Central memory CD8-positive, alpha-beta T cell (primary cell): ENCODE measurements around the gene HDAC4.

Source experiments
- ATAC-seq: fragments of 150-1000 bp; cut with Tn5 transposase; replicated peaks from 2 replicates; pipeline ENCODE4 v1.10.0; 2022; ENCODE audit warnings: mild to moderate bottlenecking, moderate FRiP score, moderate number of reproducible peaks; ENCODE audit not compliant: poor library complexity, severe bottlenecking; ENCODE audit errors: extremely low read depth
- DNase-seq, 2 donors: peaks; one replicate each; pipeline ENCODE4 v3.0.0; 2021; ENCODE audit warnings: low spot score in 2 of 2
- H3K27ac Mint-ChIP-seq: one replicate; pipeline ENCODE4 v1.8.0; 2022; ENCODE audit warnings: low read depth, mild to moderate bottlenecking, moderate library complexity, mixed read lengths
- H3K27me3 Mint-ChIP-seq: one replicate; pipeline ENCODE4 v1.8.0; 2022; ENCODE audit warnings: mixed read lengths
- H3K36me3 Mint-ChIP-seq: one replicate; pipeline ENCODE4 v1.8.0; 2022; ENCODE audit warnings: mild to moderate bottlenecking, moderate library complexity, mixed read lengths; ENCODE audit not compliant: insufficient read depth
- H3K4me1 Mint-ChIP-seq: one replicate; pipeline ENCODE4 v1.8.0; 2022; ENCODE audit warnings: mixed read lengths
- H3K4me3 Mint-ChIP-seq: one replicate; pipeline ENCODE4 v1.8.0; 2022; ENCODE audit warnings: mild to moderate bottlenecking, moderate library complexity, mixed read lengths
- H3K9me3 Mint-ChIP-seq: one replicate; pipeline ENCODE4 v1.8.0; 2022; ENCODE audit warnings: mixed read lengths

The HDAC4 gene

DNA sequence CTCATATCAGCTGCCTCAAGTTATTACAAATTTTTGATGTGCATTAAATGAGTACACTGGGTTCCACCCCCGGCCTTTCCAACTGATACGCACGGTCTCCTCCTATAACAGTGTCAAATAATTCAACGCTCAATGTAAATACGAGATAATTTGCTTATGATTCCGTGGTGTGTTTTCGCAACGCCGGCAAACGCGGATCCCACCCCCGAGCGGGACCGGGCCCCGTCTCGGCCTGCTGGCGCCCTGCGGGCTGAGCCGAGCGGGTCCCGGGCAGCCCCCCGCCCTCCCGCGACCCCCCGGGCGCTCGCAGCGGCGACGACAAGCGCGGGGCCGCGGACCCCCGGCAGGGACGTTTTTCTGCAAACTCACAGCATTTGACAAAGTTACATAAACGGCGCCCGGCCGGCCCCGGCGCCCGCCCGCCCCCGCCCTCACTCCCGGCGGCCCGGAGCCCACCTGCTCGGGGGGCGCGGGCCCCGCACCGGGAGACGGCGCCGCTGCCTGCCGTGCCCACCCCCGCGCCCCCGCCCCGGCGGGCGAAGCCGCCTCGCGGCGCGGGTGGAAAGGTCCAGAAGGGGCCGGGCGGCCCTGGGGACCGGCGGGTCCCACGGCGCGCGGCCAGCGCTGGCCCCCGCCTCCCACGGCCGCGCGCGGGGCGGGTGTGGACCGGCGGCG is 762 bp downstream of the HDAC4 start:
- no peaks in the 10 kb centered on the region for H3K9me3 Mint-ChIP-seq
- H3K4me1 Mint-ChIP-seq = peaks cover 35% of the 10 kb centered on the region
- H3K4me3 Mint-ChIP-seq = peak overlapping the region; percentile 87
- H3K36me3 Mint-ChIP-seq = peaks cover 18% of the 10 kb centered on the region
- DNase-seq (no peak), ATAC-seq (no peak)
- peak overlapping the region; percentile 88 for H3K27ac Mint-ChIP-seq
- H3K27me3 Mint-ChIP-seq = no peaks in the 10 kb centered on the region

GRCh38 chr2:239399433-239399920 is 1.3 kb downstream of the HDAC4 start:
- no peaks in the 10 kb centered on the region for H3K27me3 Mint-ChIP-seq
- peak overlapping the region; percentile 88 for H3K27ac Mint-ChIP-seq

DNA sequence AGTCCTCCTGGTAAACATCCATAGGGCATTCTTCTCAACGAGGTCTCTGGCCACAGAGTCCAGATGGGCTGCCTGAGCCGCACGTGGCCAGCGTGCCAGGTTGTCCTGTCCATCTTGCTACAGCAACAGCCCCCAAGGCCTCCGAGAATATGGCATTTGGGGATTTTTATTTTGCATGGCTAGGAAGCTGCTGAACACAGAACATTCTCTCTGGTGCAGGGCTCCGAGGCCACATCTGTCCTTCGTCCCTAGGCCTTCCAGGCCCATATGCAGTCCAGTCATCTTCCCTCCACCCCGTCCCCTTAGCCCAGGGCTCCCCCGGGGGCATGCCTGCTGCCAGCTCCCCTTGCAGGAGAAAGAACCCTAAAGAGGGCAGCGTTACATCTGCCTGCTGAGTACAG is 2.3 kb downstream of the HDAC4 start:
- ATAC-seq = no peak
- Mint-ChIP-seq H3K4me1 (peaks cover 42% of the 10 kb centered on the region), H3K27me3 (no peaks in the 10 kb centered on the region), H3K9me3 (no peaks in the 10 kb centered on the region), H3K4me3 (peak overlapping the region; percentile 87), H3K27ac (no peak overlapping the region), H3K36me3 (peaks cover 21% of the 10 kb centered on the region)
- DNase-seq = no peak

More at GRCh38 chr2:239399433-239399920, 1.3 kb downstream of the HDAC4 start:
- Mint-ChIP-seq H3K36me3 (peaks cover 18% of the 10 kb centered on the region), H3K9me3 (no peaks in the 10 kb centered on the region), H3K4me3 (peak overlapping the region; percentile 87), H3K4me1 (peaks cover 35% of the 10 kb centered on the region)
- DNase-seq (no peak), ATAC-seq (no peak)

GRCh38 chr2:239397931-239398471 is 2.8 kb downstream of the HDAC4 start:
- Mint-ChIP-seq H3K27ac (peak overlapping the region; percentile 44), H3K27me3 (no peaks in the 10 kb centered on the region), H3K4me3 (no peak overlapping the region), H3K36me3 (peaks cover 22% of the 10 kb centered on the region), H3K9me3 (no peaks in the 10 kb centered on the region), H3K4me1 (peaks cover 45% of the 10 kb centered on the region)
- DNase-seq (no peak), ATAC-seq (no peak)

DNA sequence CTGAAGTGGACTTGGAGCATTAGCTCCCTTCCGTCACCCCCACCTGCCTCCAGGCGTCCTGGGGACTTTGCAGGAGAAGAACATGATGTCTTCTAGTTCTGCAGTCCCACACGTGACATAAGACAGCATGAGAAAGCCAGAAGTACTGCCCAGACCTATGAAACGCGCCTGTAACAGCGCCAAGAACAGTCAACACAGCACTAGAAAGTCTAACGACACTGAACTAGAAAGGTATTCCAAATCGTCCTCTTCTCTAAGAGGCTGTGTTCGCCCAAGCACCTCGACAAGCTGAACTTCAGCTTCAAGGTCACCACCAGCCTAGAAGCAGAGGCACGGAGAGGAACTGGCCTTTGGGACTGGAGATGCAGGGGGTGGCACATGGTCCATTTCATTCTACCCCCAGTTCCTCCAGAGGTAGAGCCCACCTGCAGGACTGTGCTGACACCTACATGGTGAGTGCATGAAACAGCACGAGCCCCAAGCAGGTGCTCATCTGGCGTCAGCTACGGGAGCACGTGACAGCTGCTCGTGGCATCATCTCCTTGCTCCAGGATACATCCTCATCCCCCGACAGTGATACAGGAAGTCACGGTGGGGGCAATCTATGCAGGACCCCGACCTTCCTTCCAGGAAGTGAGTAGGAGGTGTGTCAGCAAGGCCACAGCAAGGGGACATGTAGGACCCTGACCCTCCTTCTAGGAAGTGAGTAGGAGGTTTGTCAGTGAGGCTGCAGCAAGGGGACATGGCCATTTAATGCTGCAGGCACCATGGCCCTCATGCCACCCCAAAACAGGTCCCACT is 3.7 kb downstream of the HDAC4 start:
- DNase-seq = no peak
- H3K27me3 Mint-ChIP-seq = no peaks in the 10 kb centered on the region

DNA sequence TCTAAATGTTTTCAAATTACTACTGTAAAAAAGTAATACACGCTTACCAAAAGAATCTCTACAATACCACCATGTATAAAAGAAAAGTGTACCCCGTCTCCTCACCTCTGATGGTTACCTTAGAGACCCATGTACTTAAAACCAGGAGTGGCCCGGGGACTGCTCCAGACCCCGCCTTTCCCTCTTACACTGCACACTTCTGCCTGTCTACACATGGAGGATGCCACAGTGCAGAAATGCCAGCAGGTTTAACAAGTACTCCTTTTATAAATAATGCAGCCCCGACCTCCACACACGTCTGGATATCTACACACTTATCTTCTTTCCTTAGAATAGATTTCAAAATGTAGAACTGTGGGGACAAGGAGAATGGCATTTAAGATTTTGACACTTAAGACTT is 5.3 kb downstream of the HDAC4 start:
- peaks cover 34% of the 10 kb centered on the region for H3K4me1 Mint-ChIP-seq
- no peaks in the 10 kb centered on the region for H3K9me3 Mint-ChIP-seq
- H3K4me3 Mint-ChIP-seq = no peak overlapping the region
- peaks cover 11% of the 10 kb centered on the region for H3K36me3 Mint-ChIP-seq
- no peak overlapping the region for H3K27ac Mint-ChIP-seq
- no peaks in the 10 kb centered on the region for H3K27me3 Mint-ChIP-seq
- ATAC-seq (no peak), DNase-seq (no peak)

More for the DNA sequence above, 3.7 kb downstream of the HDAC4 start:
- Mint-ChIP-seq H3K4me1 (peaks cover 37% of the 10 kb centered on the region), H3K36me3 (peaks cover 20% of the 10 kb centered on the region), H3K9me3 (no peaks in the 10 kb centered on the region), H3K27ac (no peak overlapping the region), H3K4me3 (no peak overlapping the region)
- no peak for ATAC-seq

- no peaks in the 10 kb centered on the region for H3K27me3 Mint-ChIP-seq
- H3K4me1 Mint-ChIP-seq = peaks cover 34% of the 10 kb centered on the region
- ATAC-seq (no peak), DNase-seq (no peak)
- H3K4me3 Mint-ChIP-seq = no peak overlapping the region
- H3K27ac Mint-ChIP-seq = no peak overlapping the region
- peaks cover 11% of the 10 kb centered on the region for H3K36me3 Mint-ChIP-seq
- H3K9me3 Mint-ChIP-seq = no peaks in the 10 kb centered on the region
These were observed 5.8 kb downstream of the HDAC4 start for GRCh38 chr2:239394978-239395377.

DNA sequence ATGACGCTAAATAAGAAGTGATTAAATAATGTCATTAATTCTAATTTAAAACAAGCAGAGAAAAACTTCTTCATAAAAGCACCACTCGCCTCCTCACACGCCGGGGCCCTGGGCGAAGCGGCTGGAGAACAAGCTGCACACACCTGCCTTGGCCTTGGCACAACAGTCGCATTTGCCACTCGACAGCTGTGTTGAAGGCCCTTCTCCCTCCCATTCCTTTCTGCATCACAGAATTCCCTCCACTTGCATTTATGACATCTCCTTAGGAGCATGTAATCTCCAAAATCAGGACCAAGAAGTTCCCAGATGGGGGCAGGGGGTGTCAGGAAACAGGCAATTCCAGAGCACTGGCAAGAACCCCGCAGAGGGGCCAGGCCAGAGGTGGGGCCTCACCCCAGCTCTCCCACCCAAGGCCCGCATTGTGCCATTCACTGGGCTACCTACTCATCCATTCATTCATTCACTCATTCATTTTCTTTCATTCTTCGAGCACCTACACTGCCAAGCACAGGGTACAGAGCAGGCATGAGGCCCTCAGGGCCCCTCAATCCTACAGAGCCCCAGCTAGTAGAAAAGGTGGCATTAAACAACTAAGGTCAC is 6.4 kb downstream of the HDAC4 start:
- Mint-ChIP-seq H3K4me3 (no peak overlapping the region), H3K36me3 (peaks cover 9% of the 10 kb centered on the region), H3K4me1 (peaks cover 31% of the 10 kb centered on the region), H3K9me3 (no peaks in the 10 kb centered on the region), H3K27ac (no peak overlapping the region), H3K27me3 (no peaks in the 10 kb centered on the region)
- DNase-seq (no peak), ATAC-seq (no peak)

DNA sequence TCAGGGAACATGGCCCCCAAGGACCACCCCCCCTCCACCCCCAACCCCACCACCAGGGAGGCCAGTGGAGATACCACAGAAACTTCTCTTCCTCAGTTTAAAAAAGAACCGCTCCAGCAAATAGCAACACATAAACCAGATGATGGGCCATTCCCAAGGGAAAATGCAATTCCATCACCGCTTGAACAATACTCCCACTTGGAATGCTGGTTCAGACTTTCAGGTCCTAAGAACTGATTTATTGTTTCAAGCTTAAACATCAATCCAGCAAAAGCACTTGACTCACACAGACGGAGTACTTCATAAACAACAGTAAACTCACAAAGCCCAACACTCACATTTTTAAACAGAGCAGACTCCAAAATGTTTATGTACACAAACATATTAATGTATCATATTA is 6.9 kb downstream of the HDAC4 start:
- H3K9me3 Mint-ChIP-seq = no peaks in the 10 kb centered on the region
- H3K4me1 Mint-ChIP-seq = peaks cover 26% of the 10 kb centered on the region
- no peak overlapping the region for H3K4me3 Mint-ChIP-seq
- DNase-seq (no peak), ATAC-seq (no peak)
- no peaks in the 10 kb centered on the region for H3K27me3 Mint-ChIP-seq
- no peak overlapping the region for H3K27ac Mint-ChIP-seq
- H3K36me3 Mint-ChIP-seq = peaks cover 7% of the 10 kb centered on the region

- Mint-ChIP-seq H3K4me3 (no peak overlapping the region), H3K4me1 (peaks cover 22% of the 10 kb centered on the region), H3K27ac (no peak overlapping the region), H3K36me3 (peaks cover 5% of the 10 kb centered on the region), H3K9me3 (no peaks in the 10 kb centered on the region), H3K27me3 (no peaks in the 10 kb centered on the region)
- no peak for ATAC-seq
- DNase-seq = no peak
These were observed 7.4 kb downstream of the HDAC4 start for GRCh38 chr2:239393388-239393940.

DNA sequence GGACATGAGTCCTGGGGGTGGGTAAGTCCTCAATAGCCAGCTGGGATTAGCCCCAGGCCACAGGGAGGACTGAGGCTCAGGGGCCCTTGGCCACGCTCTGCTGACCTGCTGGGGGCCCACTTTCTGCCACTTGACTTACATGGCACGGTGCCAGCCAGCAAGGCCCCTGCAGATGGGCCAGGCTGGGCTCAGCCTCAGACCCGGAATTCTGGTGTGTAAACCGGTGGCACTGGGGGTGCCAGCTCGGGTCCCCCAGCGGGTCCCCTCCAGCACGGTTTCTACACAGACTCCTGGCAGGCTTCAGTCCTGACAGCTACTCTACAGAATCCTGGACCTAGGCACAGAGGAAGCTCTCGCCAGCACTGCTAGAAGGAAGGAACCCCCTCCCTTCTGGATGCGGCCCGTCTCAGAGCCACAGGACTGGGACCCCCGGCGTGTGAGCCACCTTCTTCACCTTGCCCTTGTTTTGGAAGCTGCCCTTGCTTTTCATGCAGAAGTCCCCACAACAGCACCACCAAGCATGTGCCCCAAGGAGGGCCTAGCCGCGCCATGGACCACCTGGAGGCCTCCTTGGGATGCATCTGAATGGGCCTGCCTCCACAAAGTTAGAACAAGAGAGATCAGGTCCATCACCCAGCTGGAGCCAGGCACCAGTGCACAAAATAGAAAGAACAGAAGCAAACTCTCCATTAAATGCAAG is 8.0 kb downstream of the HDAC4 start:
- no peak overlapping the region for H3K4me3 Mint-ChIP-seq
- ATAC-seq (no peak), DNase-seq (no peak)
- peaks cover 6% of the 10 kb centered on the region for H3K36me3 Mint-ChIP-seq
- H3K27me3 Mint-ChIP-seq = no peaks in the 10 kb centered on the region
- no peak overlapping the region for H3K27ac Mint-ChIP-seq
- H3K9me3 Mint-ChIP-seq = no peaks in the 10 kb centered on the region
- peaks cover 17% of the 10 kb centered on the region for H3K4me1 Mint-ChIP-seq

DNA sequence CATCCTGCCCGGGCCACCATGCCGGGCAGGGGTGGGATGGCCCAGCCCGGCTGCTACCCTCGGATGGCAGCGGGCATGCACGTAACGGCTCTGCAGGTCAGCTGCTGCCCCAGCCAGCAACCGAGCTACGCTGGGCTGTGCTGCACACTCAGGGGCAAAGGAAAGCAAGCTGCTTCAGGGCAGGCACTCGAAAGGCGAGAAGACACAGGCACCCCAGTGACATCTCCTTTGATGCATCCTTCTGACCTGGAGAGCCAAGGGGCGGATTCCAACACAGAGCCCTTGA is 8.8 kb downstream of the HDAC4 start:
- no peak for ATAC-seq
- DNase-seq = no peak
- H3K9me3 Mint-ChIP-seq = no peaks in the 10 kb centered on the region
- no peak overlapping the region for H3K4me3 Mint-ChIP-seq
- H3K27me3 Mint-ChIP-seq = no peaks in the 10 kb centered on the region
- peaks cover 15% of the 10 kb centered on the region for H3K4me1 Mint-ChIP-seq
- peaks cover 6% of the 10 kb centered on the region for H3K36me3 Mint-ChIP-seq
- no peak overlapping the region for H3K27ac Mint-ChIP-seq
